Epithelial cell of esophagus (primary cell): ENCODE measurements around the gene OSBPL3.

Source experiments
- DNase-seq: peaks from one replicate; pipeline ENCODE4 v3.0.0; 2010; ENCODE audit warnings: low read depth
- H3K4me3 ChIP-seq: 2 replicates; pipeline ENCODE4 v1.5.1; 2011; ENCODE audit warnings: mild to moderate bottlenecking, low read length, control low read depth
- CTCF ChIP-seq: IDR thresholded peaks from 2 replicates; pipeline ENCODE4 v1.5.1; 2011; ENCODE audit warnings: low read depth, mild to moderate bottlenecking, low read length, control low read depth, inconsistent platforms; ENCODE audit not compliant: insufficient read depth; ENCODE audit errors: missing control alignments

OSBPL3 gene

DNA sequence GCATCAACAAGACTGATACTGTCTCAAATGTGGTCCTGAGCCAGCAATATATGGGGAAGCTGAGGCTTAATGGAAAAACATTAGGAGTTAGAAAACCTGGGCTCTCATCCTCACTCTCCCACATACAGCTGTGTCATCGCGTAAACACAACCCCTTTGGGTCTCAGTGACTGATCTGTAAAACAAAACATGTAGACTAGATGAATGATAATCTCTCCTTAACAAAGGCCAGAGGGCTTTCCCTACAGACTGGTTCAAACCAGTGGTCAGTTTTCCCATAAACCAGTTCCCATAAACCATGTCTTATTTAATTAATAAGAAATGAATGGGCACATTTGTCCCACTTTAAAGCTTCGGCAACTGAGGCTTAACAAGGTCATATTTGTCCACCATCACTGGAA lies 48.1 kb downstream of the OSBPL3 start:
- H3K4me3 ChIP-seq = no peak overlapping the region
- DNase-seq = no peak
- no peak for TF ChIP-seq CTCF

GRCh38 chr7:24930856-24931255 lies 49.1 kb downstream of the OSBPL3 start:
- DNase-seq = peak; percentile 71
- no peak for TF ChIP-seq CTCF
- no peak overlapping the region for H3K4me3 ChIP-seq

- no peak for TF ChIP-seq CTCF
- no peak overlapping the region for H3K4me3 ChIP-seq
- peak; percentile 70 for DNase-seq
These were observed 53.1 kb downstream of the OSBPL3 start for GRCh38 chr7:24926623-24927524.

DNA sequence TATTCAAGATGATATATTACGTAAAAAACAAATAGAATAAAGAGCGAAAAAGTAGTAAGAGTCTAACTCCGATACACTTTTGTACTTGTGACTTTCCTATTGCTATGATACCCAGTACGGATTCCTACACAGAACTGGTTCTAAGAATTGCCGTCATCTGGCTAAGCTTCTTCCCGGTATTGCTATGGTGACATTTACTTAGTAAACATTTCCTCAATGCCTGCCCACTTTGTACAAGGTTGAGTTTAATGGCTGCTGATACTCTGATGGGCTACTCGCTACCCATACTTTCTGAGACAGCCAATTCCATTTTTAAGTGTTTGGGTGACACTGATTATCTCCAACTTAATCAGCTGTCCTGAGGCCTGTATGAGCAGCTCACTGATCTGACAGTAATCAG lies 55.6 kb downstream of the OSBPL3 start:
- no peak for DNase-seq
- H3K4me3 ChIP-seq = no peak overlapping the region

GRCh38 chr7:24923172-24923865 lies 56.7 kb downstream of the OSBPL3 start:
- no peak for DNase-seq
- H3K4me3 ChIP-seq = no peak overlapping the region
- TF ChIP-seq CTCF = no peak

More for the DNA sequence above, 55.6 kb downstream of the OSBPL3 start:
- TF ChIP-seq CTCF = no peak

- TF ChIP-seq CTCF = no peak
- no peak overlapping the region for H3K4me3 ChIP-seq
- DNase-seq = no peak
These were observed 57.7 kb downstream of the OSBPL3 start for GRCh38 chr7:24922099-24922773.
